ENCODE measurements around the gene CDC42BPB. TPM values are rescaled to one million over a fixed set of nuclear protein-coding genes. Genes with fewer than 3 reads are reported as not detected.

The CDC42BPB gene
- total and polyA plus RNA-seq, 2 of the 4 experiments (the other 2 are of a cell fraction): 49.1 to 81.4 TPM

- Histone ChIP-seq H2BK20ac (ENCODE audit: low read depth, low read length) (no peak overlapping the region), H3K4me1 (ENCODE audit: control insufficient read depth, insufficient read depth, low read length) (no peaks in the 10 kb centered on the region), H3K9me3 (ENCODE audit: control insufficient read depth, insufficient read depth, low read length) (no peaks in the 10 kb centered on the region), H2BK5ac (ENCODE audit: low read depth, low read length, poor library complexity, severe bottlenecking) (no peak overlapping the region), H4K91ac (ENCODE audit: insufficient read depth, low read depth, low read length) (no peak overlapping the region), H3K9me1 (ENCODE audit: insufficient read depth, low read length) (no peaks in the 10 kb centered on the region; the same call in 1 of the 2 replicates), H2AFZ (replicated peaks; ENCODE audit: low read length, poor library complexity) (peak overlapping the region; percentile 41), H4K5ac (ENCODE audit: low read depth, low read length) (no peak overlapping the region), H3K27me3 (ENCODE audit: control insufficient read depth, insufficient read depth, low read length) (no peaks in the 10 kb centered on the region), H3K79me1 (ENCODE audit: low read depth in 1 of 2, low read length in 2 of 2) (peaks cover 10 to 20% of the 10 kb centered on the region in 2 experiments; a peak in 2 of 4 replicates), H4K20me1 (ENCODE audit: insufficient read depth, low read length) (peaks cover 6% of the 10 kb centered on the region; the same call in 1 of the 2 replicates), H2BK120ac (ENCODE audit: low read depth, low read length) (no peak overlapping the region), H3K18ac (ENCODE audit: low read depth, low read length) (no peak overlapping the region), H3K56ac (ENCODE audit: extremely low read depth, insufficient read depth, low read length) (no peak overlapping the region), H3K23ac (ENCODE audit: low read depth, low read length) (no peak overlapping the region), H4K8ac (ENCODE audit: low read depth in 2 of 2, low read length in 2 of 2) (no peak overlapping the region), H3K4me3 (ENCODE audit: insufficient read depth, low read depth, low read length) (no peak overlapping the region), H3K36me3 (ENCODE audit: control insufficient read depth, insufficient read depth, low read length) (peaks cover 73% of the 10 kb centered on the region), H3K27ac (ENCODE audit: insufficient read depth, low read length) (no peak overlapping the region), H3K9ac (ENCODE audit: low read depth, low read length) (no peak overlapping the region), H2AK9ac (replicated peaks; ENCODE audit: low read depth, low read length, poor library complexity) (no peak overlapping the region), H3K14ac (replicated peaks; ENCODE audit: low read depth, low read length) (no peak overlapping the region), H2BK15ac (ENCODE audit: low read depth, low read length) (no peak overlapping the region), H2AK5ac (ENCODE audit: low read depth, low read length) (no peak overlapping the region), H3K4ac (ENCODE audit: low read depth, low read length) (no peak overlapping the region), H3K4me2 (ENCODE audit: low read depth, low read length) (no peak overlapping the region)
- DNase-seq (no peak), ATAC-seq (ENCODE audit: low read depth) (no peak)
- ChIA-PET POLR2A (ENCODE audit: unreplicated experiment) (no interaction called here), CTCF (no interaction called here)
- BruUV-seq (replicated peaks): no TSS peak
- dilution Hi-C loops (cut with HindIII; ENCODE audit: low sequenced_read_pairs, unreplicated experiment): no loop called here
- 100% methylated on average over 5 of the region's 26 CpGs; no CpG with 5 or more reads in 1 of the 2 experiments for WGBS, 2 experiments (ENCODE audit: extremely low coverage in 2 of 2, insufficient read length in 1 of 2)
- TF ChIP-seq FOS (IDR thresholded peaks at IDR 0.05; ENCODE audit: low read depth, low read length) (no peak), SMC3 (IDR thresholded peaks at IDR 0.05; ENCODE audit: low read depth, low read length) (no peak), CTCF (conservative IDR thresholded peaks at IDR 0.05; ENCODE audit: low read depth, low read length) (no peak), MXI1 (IDR thresholded peaks at IDR 0.05; ENCODE audit: borderline replicate concordance, low read depth, low read length) (no peak), CEBPB (IDR thresholded peaks at IDR 0.05; ENCODE audit: low read depth, low read length) (no peak), POLR2A (IDR thresholded peaks at IDR 0.05; ENCODE audit: low read depth, low read length) (no peak), USF2 (IDR thresholded peaks at IDR 0.05; ENCODE audit: low read depth, low read length) (no peak), RCOR1 (IDR thresholded peaks at IDR 0.05; ENCODE audit: insufficient replicate concordance, low read length) (no peak), ELK1 (IDR thresholded peaks at IDR 0.05; ENCODE audit: borderline replicate concordance, low read depth, low read length) (no peak), NFE2L2 (IDR thresholded peaks at IDR 0.05; ENCODE audit: low read depth, low read length) (no peak)
- intact Hi-C loops (cut with micrococcal nuclease): no loop called here
- in situ Hi-C loops (cut with MboI; ENCODE audit: low sequenced_read_pairs): no loop called here
Observed at GRCh38 chr14:102969060-102969791, 88.1 kb downstream of the CDC42BPB start.
